Stimulated activated CD8-positive, alpha-beta memory T cell treated with anti-CD3 and anti-CD28 coated beads, Interleukin-4, amount 100 ng/mL, for 1 hour (primary cell): ENCODE measurements around the gene FLNA.
"Not testable (repeated sequence)": the region's sequence is repeated elsewhere in the genome, so short reads cannot be mapped to it uniquely, and the experiment has no call there.

Source experiments
- DNase-seq, 2 donors: peaks; one replicate each; pipeline ENCODE4 v3.0.0-alpha.2; 2020; ENCODE audit warnings: low read depth in 2 of 2, low spot score in 1 of 2

FLNA gene

DNA sequence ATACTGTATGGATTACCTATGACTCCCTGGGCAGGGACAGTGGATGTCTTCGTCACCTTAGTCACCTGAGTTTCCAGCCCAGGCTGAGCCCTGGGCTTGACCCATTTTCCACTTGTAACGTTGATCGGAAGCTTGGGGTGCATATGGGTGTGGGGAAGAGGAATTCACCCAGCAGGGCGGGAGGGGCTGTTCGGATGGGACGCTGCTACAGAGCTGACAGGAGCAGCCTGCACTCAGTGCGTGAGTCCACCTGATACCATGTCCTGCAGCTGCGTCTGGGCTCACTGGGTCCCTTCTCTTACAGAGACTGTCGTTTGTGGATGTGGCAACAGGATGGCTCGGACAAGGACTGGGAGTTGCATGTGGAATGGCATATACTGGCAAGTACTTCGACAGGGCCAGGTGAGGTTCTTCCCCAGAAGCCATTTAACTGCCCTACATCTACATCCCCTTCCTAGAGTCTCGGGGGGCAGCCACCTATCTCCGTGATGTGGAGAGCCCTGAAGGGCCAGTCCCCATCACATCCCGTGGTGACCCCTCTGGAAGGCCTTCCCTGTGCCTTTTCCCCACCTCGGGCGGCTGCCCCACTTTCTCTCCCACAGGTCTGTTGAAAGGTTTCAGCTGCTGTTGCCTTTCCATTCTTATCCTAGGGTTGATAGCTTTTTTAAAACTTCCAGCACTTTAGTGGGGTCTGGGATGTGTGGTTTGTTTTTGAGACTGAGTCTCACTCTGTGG, 65.2 kb downstream of the FLNA start:
- no peak for DNase-seq

DNA sequence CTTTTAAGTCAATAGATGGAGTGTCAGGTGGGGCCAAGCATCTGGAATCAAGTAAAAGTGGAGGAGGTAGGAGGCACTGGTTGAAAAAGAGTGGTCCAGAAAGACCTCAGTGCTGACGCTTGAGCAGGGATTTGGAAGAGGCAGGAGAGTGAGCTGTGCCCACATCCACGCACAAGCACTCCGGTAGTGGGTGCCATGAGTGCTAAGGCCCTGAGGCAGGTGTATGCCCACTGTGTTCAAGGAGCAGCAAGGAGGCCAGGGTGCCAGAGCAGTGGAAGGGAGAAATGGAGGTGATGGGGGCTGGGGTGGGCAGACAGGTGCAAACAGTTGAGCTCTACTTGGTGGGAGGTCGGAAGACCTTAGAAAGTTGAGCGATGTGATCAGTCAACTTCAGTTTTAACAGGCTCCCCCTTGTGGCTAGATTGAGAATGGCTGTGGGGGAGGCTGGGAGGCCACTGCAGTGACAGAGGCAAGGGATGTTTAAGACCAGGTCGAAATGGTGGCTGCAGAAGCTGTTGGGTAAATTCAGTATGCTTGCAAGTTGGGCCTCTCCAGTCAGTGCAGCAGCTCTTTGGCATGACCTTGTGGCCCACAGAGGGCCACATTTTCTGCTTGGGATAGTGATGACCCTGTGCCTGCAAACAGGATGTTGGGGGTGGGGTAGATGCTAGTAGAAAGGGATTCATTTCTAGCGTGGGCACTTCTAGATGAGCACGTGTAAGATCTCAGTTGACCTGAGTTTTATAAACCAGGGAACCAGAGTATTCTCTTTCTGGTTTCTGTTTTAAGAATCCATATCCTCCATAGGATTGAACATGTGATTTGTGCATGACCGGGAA, 66.1 kb downstream of the FLNA start:
- peak; percentile 58 to 67 for DNase-seq

DNA sequence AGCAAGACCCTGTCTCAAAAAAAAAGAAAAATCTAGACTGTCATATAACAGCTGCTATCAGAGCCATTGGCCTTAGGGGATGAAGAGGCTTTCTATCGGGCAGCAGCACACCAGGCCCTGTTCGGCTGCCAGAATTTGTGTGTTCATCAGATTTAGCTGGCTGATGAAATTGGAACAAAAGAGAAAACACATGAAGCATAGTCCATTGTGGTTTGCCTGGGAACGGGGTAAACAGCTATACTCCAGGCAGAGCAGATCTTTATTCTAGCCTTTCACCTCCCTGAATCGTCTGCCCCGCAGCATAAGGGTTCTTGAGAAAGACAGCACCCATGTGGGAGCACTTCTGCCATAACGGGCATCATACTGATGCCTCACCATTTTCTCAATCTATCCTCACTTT, 67.2 kb downstream of the FLNA start:
- no peak for DNase-seq

DNA sequence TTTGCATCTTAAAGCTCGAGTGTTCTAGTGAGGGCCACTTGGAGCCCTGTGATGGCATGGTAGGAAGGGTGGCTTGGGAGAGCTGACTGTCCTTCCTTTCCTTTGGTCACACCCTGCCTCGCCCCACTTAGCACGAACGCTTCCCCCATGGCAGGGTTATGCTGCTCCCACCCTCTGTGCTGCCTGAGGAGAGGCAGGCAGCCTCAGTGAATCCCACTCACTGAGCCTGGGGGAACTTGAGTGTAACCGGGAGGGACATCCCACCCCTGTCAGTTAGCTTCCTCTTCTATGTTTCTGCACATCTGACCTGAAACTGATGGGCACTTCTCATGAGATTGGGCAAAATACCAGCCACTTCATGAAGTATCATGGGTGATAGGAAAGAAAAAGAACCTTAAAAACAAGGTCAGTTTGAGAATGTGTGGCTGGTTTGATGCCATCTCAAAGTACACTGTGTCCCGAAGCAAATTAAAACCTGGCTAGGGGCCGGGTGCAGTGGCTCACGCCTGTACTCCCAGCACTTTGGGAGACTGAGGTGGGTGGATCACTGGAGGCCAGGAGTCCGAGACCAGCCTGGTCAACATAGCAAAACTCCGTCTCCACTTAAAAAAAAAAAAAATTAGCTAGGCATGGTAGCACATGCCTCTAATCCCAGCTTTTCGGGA, 68.8 kb downstream of the FLNA start:
- DNase-seq = no peak

DNA sequence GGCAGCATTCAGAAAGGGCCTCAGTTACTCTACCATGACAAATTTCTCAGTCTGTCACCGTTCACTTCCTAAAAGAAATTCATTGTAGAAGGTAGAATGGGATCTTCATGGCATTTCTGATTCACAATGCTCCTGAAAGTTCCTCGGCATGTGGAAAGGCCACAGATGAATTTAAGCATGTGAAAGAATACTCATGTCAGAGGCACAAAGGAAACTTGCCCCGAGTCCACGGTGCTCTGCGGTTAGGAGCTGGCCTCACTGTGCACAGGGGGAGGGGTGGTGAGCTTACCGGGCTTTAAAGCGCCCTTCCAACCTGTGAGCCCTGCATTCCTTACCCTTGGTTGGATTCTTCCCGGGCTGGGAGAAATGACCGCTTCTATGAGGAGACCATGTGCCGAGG, 69.6 kb downstream of the FLNA start:
- DNase-seq = no peak

DNA sequence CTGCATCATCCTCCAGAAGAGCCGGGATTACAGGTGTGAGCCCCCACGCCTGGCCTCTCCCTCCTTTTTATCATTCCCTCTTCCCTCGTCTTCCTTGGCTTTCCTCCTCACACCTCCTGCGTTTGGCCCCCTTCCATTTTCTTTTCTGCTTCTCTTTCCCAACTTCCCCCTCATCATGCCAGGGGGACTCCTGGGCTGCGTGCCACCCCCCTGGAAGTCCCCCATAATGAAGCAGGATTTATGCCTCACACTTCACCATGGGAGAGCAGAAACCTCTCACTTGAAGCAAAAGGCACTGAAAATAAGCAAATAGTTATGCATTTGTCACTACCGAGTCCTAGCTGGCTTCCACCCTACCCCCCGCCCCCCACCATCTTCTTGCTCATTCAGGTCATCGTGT, 71.0 kb downstream of the FLNA start:
- DNase-seq = no peak

DNA sequence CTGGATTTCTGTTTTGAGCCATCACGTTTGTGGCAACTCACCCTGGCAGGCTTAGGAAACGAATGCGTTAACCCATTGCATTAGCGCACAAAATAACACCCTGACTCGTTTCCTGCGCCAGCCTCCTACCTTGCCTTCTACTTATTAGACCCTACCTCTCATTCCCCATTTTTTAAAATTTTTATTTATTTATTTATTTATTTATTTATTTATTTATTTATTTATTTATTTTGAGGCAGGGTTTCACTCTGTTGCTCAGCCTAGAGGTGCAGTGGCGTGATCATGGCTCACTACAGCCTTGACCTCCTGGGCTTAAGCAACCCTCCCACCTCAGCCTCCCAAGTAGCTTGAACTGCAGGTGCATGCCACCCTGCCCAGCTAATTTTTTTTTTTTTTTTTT, 71.4 kb downstream of the FLNA start:
- not testable (repeated sequence) for DNase-seq

DNA sequence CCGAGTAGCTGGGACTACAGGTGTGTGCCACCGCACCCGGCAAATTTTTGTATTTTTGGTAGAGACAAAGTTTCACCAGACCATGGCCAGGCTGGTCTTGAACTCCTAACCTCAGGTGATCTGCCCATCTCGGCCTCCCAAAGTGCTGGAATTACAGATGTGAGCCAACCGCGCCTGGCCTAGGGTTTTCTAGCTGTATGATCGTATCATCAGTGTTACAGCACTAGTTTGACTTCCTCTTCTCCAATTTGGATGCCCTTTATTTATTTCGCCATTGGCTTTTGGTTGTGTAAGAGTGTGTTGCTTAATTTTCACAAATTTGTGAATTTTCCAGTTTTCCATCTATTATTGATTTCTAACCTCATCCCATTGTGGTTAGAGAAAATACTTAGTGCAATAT, 73.6 kb downstream of the FLNA start:
- no peak for DNase-seq
